Uterus (tissue), 4 donors: Measurements from ENCODE around the gene FBN2. TPM values are rescaled to one million over a fixed set of nuclear protein-coding genes. Genes with fewer than 3 reads are reported as not detected.

Source experiments
- DNase-seq, 2 donors: peaks; one replicate each; pipeline ENCODE4 v3.0.0-alpha.2; 2019 to 2020
- H3K27ac ChIP-seq, 2 donors: fragments of 200-600 bp; sonication (generic); 1 replicate in 1 of 2; 2 replicates in 1 of 2; pipeline ENCODE4 v1.5.1; 2016 to 2018
- H3K27me3 ChIP-seq, 2 donors: fragments of 200-600 bp; sonication (generic); one replicate each; pipeline ENCODE4 v1.5.1; 2018 to 2019; ENCODE audit warnings: control low read depth in 1 of 2
- H3K36me3 ChIP-seq, 2 donors: fragments of 200-600 bp; sonication (generic); one replicate each; pipeline ENCODE4 v1.5.1; 2019; ENCODE audit warnings: control low read depth in 1 of 2
- H3K4me1 ChIP-seq, 2 donors: fragments of 200-600 bp; sonication (generic); one replicate each; pipeline ENCODE4 v1.5.1; 2018 to 2019; ENCODE audit warnings: control low read depth in 1 of 2
- H3K4me3 ChIP-seq, 2 donors: fragments of 200-600 bp; sonication (generic); 1 replicate in 1 of 2; 2 replicates in 1 of 2; pipeline ENCODE4 v1.5.1; 2018 to 2019; ENCODE audit warnings: mild to moderate bottlenecking in 1 of 2
- H3K9me3 ChIP-seq, 2 donors: fragments of 200-600 bp; sonication (generic); one replicate each; pipeline ENCODE4 v1.5.1; 2019; ENCODE audit warnings: control low read depth in 1 of 2
- CTCF ChIP-seq, 4 experiments: fragments of 200-600 bp in 2 of 4; fragments of 450-650 bp in 2 of 4; sonication (generic) in 2 of 4; IDR thresholded peaks; one replicate each; pipeline ENCODE4 v1.5.1; 2016 to 2019; ENCODE audit warnings: antibody characterized with exemption in 4 of 4, mild to moderate bottlenecking in 2 of 4, moderate library complexity in 1 of 4
- POLR2A ChIP-seq, 2 donors: fragments of 450-650 bp; IDR thresholded peaks; one replicate each; pipeline ENCODE4 v1.6.1; 2016; ENCODE audit warnings: antibody characterized with exemption in 2 of 2, mild to moderate bottlenecking in 1 of 2, moderate library complexity in 1 of 2
- intact Hi-C: fragments of 100-400 bp; cut with DNase I; formaldehyde crosslinking; loops from one replicate; pipeline ENCODE4 v1.15.1; 2023; ENCODE audit warnings: low total_unique reads
- total RNA-seq, 4 donors: library from RNA; depleted of rRNA in 3 of 4; stranded (reverse); fragments of >200 nt in 3 of 4; gene quantifications; one replicate each; pipeline versions ENCODE4 v1.1.0 to v1.2.4, GENCODE V29; 2014 to 2023
- donor health status: DM: yes; HTN: yes; CAD: no.

Gene FBN2
- total RNA-seq, 4 donors from 2014 or later = 1.0 to 389 (median 2.8) TPM

- no peak for DNase-seq
- intact Hi-C loops = no loop called here
- Histone ChIP-seq H3K27me3 (no peaks in the 10 kb centered on the region), H3K27ac (no peak overlapping the region), H3K4me3 (no peak overlapping the region), H3K9me3 (no peaks in the 10 kb centered on the region), H3K4me1 (no peaks in the 10 kb centered on the region), H3K36me3 (no peaks in the 10 kb centered on the region)
- no peak for TF ChIP-seq CTCF (IDR thresholded peaks at IDR 0.05)
- no peak for TF ChIP-seq POLR2A (IDR thresholded peaks at IDR 0.05)
Measured at GRCh38 chr5:128259607-128260021, 278.4 kb downstream of the FBN2 start.

DNA sequence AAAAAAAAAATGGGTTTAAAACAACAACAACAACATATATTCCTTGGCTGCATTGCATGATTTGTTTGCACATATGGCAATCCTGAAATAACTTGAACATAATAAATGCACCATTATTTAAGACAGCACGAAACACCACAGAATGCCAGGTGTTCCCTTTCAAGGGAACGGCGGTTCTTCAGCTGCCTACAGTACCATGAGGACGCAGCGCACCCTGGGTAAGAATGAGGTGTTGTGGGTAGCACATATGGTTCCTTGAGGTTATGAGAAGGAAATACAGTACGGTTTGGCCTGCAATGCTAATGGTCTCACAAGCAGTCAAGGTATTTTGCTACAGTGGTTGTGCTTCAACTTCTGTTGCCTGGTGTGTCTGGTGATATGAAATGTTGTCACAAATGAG lies 279.7 kb downstream of the FBN2 start:
- Histone ChIP-seq H3K36me3 (no peaks in the 10 kb centered on the region), H3K9me3 (no peaks in the 10 kb centered on the region), H3K27ac (no peak overlapping the region), H3K4me3 (no peak overlapping the region), H3K4me1 (no peaks in the 10 kb centered on the region), H3K27me3 (no peaks in the 10 kb centered on the region)
- no peak for TF ChIP-seq POLR2A (IDR thresholded peaks at IDR 0.05)
- no peak for DNase-seq
- intact Hi-C loops = no loop called here

DNA sequence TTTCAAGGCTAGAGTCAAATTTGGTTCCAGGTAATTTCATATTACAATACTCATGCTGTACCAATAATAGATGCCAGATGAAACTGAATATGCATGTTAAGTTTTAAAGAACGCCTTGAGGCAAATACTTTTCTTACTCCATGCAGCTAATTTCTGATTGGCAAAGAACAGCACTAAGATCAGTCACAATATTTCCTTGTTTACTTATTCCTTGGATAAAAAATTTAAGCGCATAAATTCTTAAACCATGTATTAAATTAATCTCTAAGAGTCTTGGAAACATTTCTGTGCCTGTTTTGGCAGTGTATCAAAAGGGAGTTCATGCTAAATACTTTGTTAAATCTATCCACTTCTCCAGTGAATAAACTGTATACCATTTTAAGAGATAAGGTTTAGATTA lies 281.0 kb downstream of the FBN2 start:
- Histone ChIP-seq H3K27ac (no peak overlapping the region), H3K4me3 (no peak overlapping the region), H3K4me1 (no peaks in the 10 kb centered on the region), H3K9me3 (no peaks in the 10 kb centered on the region), H3K36me3 (no peaks in the 10 kb centered on the region), H3K27me3 (no peaks in the 10 kb centered on the region)
- intact Hi-C loops = no loop called here
- DNase-seq = no peak
- TF ChIP-seq POLR2A (IDR thresholded peaks at IDR 0.05) (no peak), CTCF (IDR thresholded peaks at IDR 0.05) (no peak)

- no peaks in the 10 kb centered on the region for H3K4me1 ChIP-seq
- no peak for DNase-seq
- intact Hi-C loops = no loop called here
- H3K9me3 ChIP-seq = no peaks in the 10 kb centered on the region
- no peak overlapping the region for H3K27ac ChIP-seq
- no peak overlapping the region for H3K4me3 ChIP-seq
- no peaks in the 10 kb centered on the region for H3K27me3 ChIP-seq
- TF ChIP-seq CTCF (IDR thresholded peaks at IDR 0.05) (no peak), POLR2A (IDR thresholded peaks at IDR 0.05) (no peak)
- no peaks in the 10 kb centered on the region for H3K36me3 ChIP-seq
Measured at GRCh38 chr5:128254789-128255188, 283.3 kb downstream of the FBN2 start.

DNA sequence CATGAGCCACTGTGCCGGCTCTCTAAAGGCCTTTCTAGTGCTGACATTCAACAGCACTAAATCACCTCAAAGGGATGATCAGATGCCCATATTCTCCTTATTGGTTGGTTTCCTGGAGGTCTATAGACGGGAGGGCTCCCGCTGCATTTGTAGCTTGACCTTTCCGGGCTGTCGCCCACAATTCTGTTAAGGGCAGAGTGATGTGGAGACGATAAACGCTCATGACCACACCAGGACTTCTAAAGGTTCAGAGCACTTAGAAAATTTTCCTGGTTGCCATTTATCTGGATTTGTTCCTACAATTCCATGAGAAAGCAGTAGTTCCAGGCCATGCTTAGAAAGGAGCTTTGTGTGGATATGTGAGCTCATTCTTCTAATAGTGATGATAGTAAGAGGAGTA lies 284.2 kb downstream of the FBN2 start:
- Histone ChIP-seq H3K4me3 (no peak overlapping the region), H3K4me1 (no peaks in the 10 kb centered on the region), H3K27ac (no peak overlapping the region), H3K36me3 (no peaks in the 10 kb centered on the region), H3K27me3 (no peaks in the 10 kb centered on the region), H3K9me3 (no peaks in the 10 kb centered on the region)
- intact Hi-C loops = no loop called here
- TF ChIP-seq POLR2A (IDR thresholded peaks at IDR 0.05) (no peak), CTCF (IDR thresholded peaks at IDR 0.05) (no peak)
- DNase-seq = no peak

GRCh38 chr5:128253161-128253560 lies 284.9 kb downstream of the FBN2 start:
- Histone ChIP-seq H3K4me3 (no peak overlapping the region), H3K27me3 (no peaks in the 10 kb centered on the region), H3K36me3 (no peaks in the 10 kb centered on the region), H3K4me1 (no peaks in the 10 kb centered on the region), H3K9me3 (no peaks in the 10 kb centered on the region), H3K27ac (peak overlapping the region in 1 of 2 donors; percentile 24)
- no peak for DNase-seq
- intact Hi-C loops = no loop called here
- TF ChIP-seq CTCF (IDR thresholded peaks at IDR 0.05) (no peak), POLR2A (IDR thresholded peaks at IDR 0.05) (no peak)
